A549 (cell line): ENCODE results near the gene ADORA2B. TPM values are rescaled to one million over a fixed set of nuclear protein-coding genes. Genes with fewer than 3 reads are reported as not detected.

Experiments used
- ATAC-seq, 2 experiments: fragments of 200-7000 bp in 1 of 2; fragments of >200 bp in 1 of 2; cut with Nextera tagmentation in 1 of 2; cut with Tn5 transposase in 1 of 2; 3 replicates each; pipeline versions ENCODE4 v1.8.0 to v1.9.1; 2018 to 2020; ENCODE audit warnings: mild to moderate bottlenecking in 1 of 2, moderate library complexity in 1 of 2
- CTCF ChIA-PET: fragments of 300-600 bp; sonication (Branson Sonifier 250); formaldehyde crosslinking; extraction: SDS; loops from one replicate; lab custom pipeline; 2021; ENCODE audit warnings: antibody characterized with exemption, inconsistent platforms; lab: Yijun Ruan, JAX
- POLR2A ChIA-PET: fragments of 350-600 bp; formaldehyde crosslinking; extraction: SDS; loops from one replicate; lab custom pipeline; 2021; ENCODE audit warnings: antibody characterized with exemption, inconsistent platforms; lab: Yijun Ruan, JAX
- DNase-seq, 2 experiments: peaks; one replicate each; pipeline versions ENCODE4 v3.0.0 to v3.0.0-alpha.2; 2011 to 2016; ENCODE audit warnings: low read depth in 1 of 2, low spot score in 1 of 2
- FAIRE-seq: peaks from 2 replicates; lab custom pipeline; 2011; peaks lifted over from hg19 to GRCh38; lab: Jason Lieb, UNC
- H3K27ac ChIP-seq, 2 experiments: fragments of >200 bp; sonication (Bioruptor Twin); formaldehyde crosslinking; 3 replicates each; pipeline ENCODE4 v1.5.1; 2016 to 2017
- H3K4me1 ChIP-seq: fragments of >200 bp; sonication (Bioruptor Twin); formaldehyde crosslinking; 3 replicates; pipeline ENCODE4 v1.6.1; 2016
- H3K4me2 ChIP-seq: fragments of >200 bp; sonication (Bioruptor Twin); formaldehyde crosslinking; 3 replicates; pipeline ENCODE4 v1.6.1; 2016
- H3K4me3 ChIP-seq: fragments of >200 bp; sonication (Bioruptor Twin); formaldehyde crosslinking; 3 replicates; pipeline ENCODE4 v1.5.1; 2016
- H3K9me3 ChIP-seq: fragments of >200 bp; sonication (Bioruptor Twin); formaldehyde crosslinking; 3 replicates; pipeline ENCODE4 v1.6.1; 2016
- BCL3 ChIP-seq: fragments of >200 bp; sonication (Bioruptor Twin); formaldehyde crosslinking; IDR thresholded peaks from 3 replicates; pipeline ENCODE4 v1.6.1; 2016
- CEBPB ChIP-seq, 2 experiments: fragments of >200 bp in 1 of 2; sonication (Bioruptor Twin) in 1 of 2; formaldehyde crosslinking in 1 of 2; IDR thresholded peaks; 2 replicates each; pipeline ENCODE4 v1.6.1; 2012 to 2016
- CHD4 ChIP-seq: fragments of 200-600 bp; sonication (generic); IDR thresholded peaks from 2 replicates; pipeline ENCODE4 v1.6.1; 2016; ENCODE audit warnings: antibody characterized with exemption, mild to moderate bottlenecking, borderline replicate concordance
- E2F6 ChIP-seq: IDR thresholded peaks from 2 replicates; pipeline ENCODE4 v1.6.1; 2012; ENCODE audit warnings: low read depth, borderline replicate concordance
- EHMT2 ChIP-seq: fragments of 200-600 bp; sonication (generic); IDR thresholded peaks from 2 replicates; pipeline ENCODE4 v1.6.1; 2016; ENCODE audit warnings: antibody characterized with exemption, low read depth, mild to moderate bottlenecking, moderate library complexity
- EP300 ChIP-seq, 2 experiments: fragments of >200 bp; sonication (Bioruptor Twin); formaldehyde crosslinking; IDR thresholded peaks; 2 replicates in 1 of 2; 3 replicates in 1 of 2; pipeline ENCODE4 v1.6.1; 2016 to 2017
- ESRRA ChIP-seq: fragments of 150-350 bp; IDR thresholded peaks from 2 replicates; pipeline ENCODE4 v1.6.1; 2014; ENCODE audit warnings: mild to moderate bottlenecking, low read length, borderline replicate concordance
- FOSB ChIP-seq: fragments of 250-450 bp; sonication (Bioruptor Pico); IDR thresholded peaks from 2 replicates; pipeline ENCODE4 v1.5.0; 2020; ENCODE audit warnings: mild to moderate bottlenecking, moderate library complexity
- FOSL2 ChIP-seq, 2 experiments: fragments of 450-650 bp in 1 of 2; fragments of >200 bp in 1 of 2; sonication (Bioruptor Twin) in 1 of 2; formaldehyde crosslinking; IDR thresholded peaks; 2 replicates each; pipeline versions ENCODE4 v1.5.0 to v1.6.1; 2016 to 2020; ENCODE audit warnings: mild to moderate bottlenecking in 1 of 2, moderate library complexity in 1 of 2
- FOXS1 ChIP-seq: fragments of 250-450 bp; sonication (Bioruptor Pico); IDR thresholded peaks from 2 replicates; pipeline ENCODE4 v1.5.0; 2020; ENCODE audit warnings: mild to moderate bottlenecking, moderate library complexity
- HDAC2 ChIP-seq: fragments of 200-600 bp; sonication (generic); IDR thresholded peaks from 2 replicates; pipeline ENCODE4 v1.6.1; 2016
- HES2 ChIP-seq: fragments of >200 bp; sonication (Bioruptor Twin); formaldehyde crosslinking; IDR thresholded peaks from 2 replicates; pipeline ENCODE4 v1.6.1; 2016
- HMGXB4 ChIP-seq: fragments of 250-450 bp; sonication (Bioruptor Pico); IDR thresholded peaks from 2 replicates; pipeline ENCODE4 v1.5.0; 2021; ENCODE audit warnings: mild to moderate bottlenecking, moderate library complexity, borderline replicate concordance
- HOXB13 ChIP-seq: fragments of 250-450 bp; sonication (Bioruptor Pico); IDR thresholded peaks from 2 replicates; pipeline ENCODE4 v1.5.0; 2020; ENCODE audit warnings: low read depth, mild to moderate bottlenecking, moderate library complexity
- HOXB5 ChIP-seq: fragments of 250-450 bp; sonication (Bioruptor Pico); IDR thresholded peaks from 2 replicates; pipeline ENCODE4 v1.5.0; 2020; ENCODE audit warnings: mild to moderate bottlenecking, moderate library complexity
- MAFK ChIP-seq: fragments of 450-650 bp; IDR thresholded peaks from 2 replicates; pipeline ENCODE4 v1.6.1; 2014; ENCODE audit not compliant: partially characterized antibody
- MAX ChIP-seq: IDR thresholded peaks from 2 replicates; pipeline ENCODE4 v1.6.1; 2012
- MAZ ChIP-seq: fragments of 150-350 bp; IDR thresholded peaks from 2 replicates; pipeline ENCODE4 v1.6.1; 2014; ENCODE audit warnings: antibody characterized with exemption, low read depth, low read length, borderline replicate concordance
- NFE2L2 ChIP-seq: fragments of 150-350 bp; conservative IDR thresholded peaks from 2 replicates; pipeline ENCODE4 v1.6.1; 2014; ENCODE audit warnings: low read length
- PBX3 ChIP-seq: IDR thresholded peaks from 2 replicates; pipeline ENCODE4 v1.6.1; 2012
- POLR2A ChIP-seq: IDR thresholded peaks from 2 replicates; pipeline ENCODE4 v1.6.1; 2012; ENCODE audit warnings: mild to moderate bottlenecking, low read length
- POLR2AphosphoS2 ChIP-seq: conservative IDR thresholded peaks from 2 replicates; pipeline ENCODE4 v1.6.1; 2012; ENCODE audit warnings: low read length, improper control_type of control experiment, inconsistent platforms
- RAD21 ChIP-seq, 2 experiments: fragments of >200 bp in 1 of 2; sonication (Bioruptor Twin) in 1 of 2; formaldehyde crosslinking in 1 of 2; IDR thresholded peaks in 1 of 2; conservative IDR thresholded peaks in 1 of 2; 2 replicates in 1 of 2; 3 replicates in 1 of 2; pipeline ENCODE4 v1.6.1; 2012 to 2018; ENCODE audit warnings: inconsistent platforms in 1 of 2
- RARB ChIP-seq: fragments of 250-450 bp; sonication (Bioruptor Pico); IDR thresholded peaks from 2 replicates; pipeline ENCODE4 v1.8.0; 2021; ENCODE audit warnings: mild to moderate bottlenecking, moderate library complexity
- RCOR1 ChIP-seq: fragments of 150-350 bp; IDR thresholded peaks from 2 replicates; pipeline ENCODE4 v1.6.1; 2014; ENCODE audit warnings: antibody characterized with exemption, low read length, low read depth
- RFX5 ChIP-seq: fragments of 450-650 bp; IDR thresholded peaks from 2 replicates; pipeline ENCODE4 v1.7.1; 2014; ENCODE audit warnings: antibody characterized with exemption, mild to moderate bottlenecking, moderate library complexity
- RNF2 ChIP-seq: fragments of 200-600 bp; sonication (generic); IDR thresholded peaks from 2 replicates; pipeline ENCODE4 v1.6.1; 2016; ENCODE audit warnings: low read depth, mild to moderate bottlenecking, antibody characterized with exemption, moderate library complexity, borderline replicate concordance
- SREBF2 ChIP-seq: fragments of 450-650 bp; IDR thresholded peaks from 2 replicates; pipeline ENCODE4 v1.6.1; 2014; ENCODE audit warnings: mild to moderate bottlenecking, moderate library complexity
- TFCP2L1 ChIP-seq: fragments of 250-450 bp; sonication (Bioruptor Pico); IDR thresholded peaks from 2 replicates; pipeline ENCODE4 v1.5.0; 2021; ENCODE audit warnings: mild to moderate bottlenecking
- TP53 ChIP-seq: fragments of 250-450 bp; sonication (Bioruptor Pico); IDR thresholded peaks from 2 replicates; pipeline ENCODE4 v1.5.0; 2021; ENCODE audit warnings: mild to moderate bottlenecking, moderate library complexity
- USF2 ChIP-seq: fragments of 450-650 bp; IDR thresholded peaks from 2 replicates; pipeline ENCODE4 v1.6.1; 2014; ENCODE audit warnings: antibody characterized with exemption
- ZC3H11A ChIP-seq: fragments of 450-650 bp; IDR thresholded peaks from 2 replicates; pipeline ENCODE4 v1.6.1; 2014; ENCODE audit warnings: antibody characterized with exemption, mild to moderate bottlenecking
- ZSCAN20 ChIP-seq: fragments of 250-450 bp; sonication (Bioruptor Pico); IDR thresholded peaks from 2 replicates; pipeline ENCODE4 v1.8.0; 2022; ENCODE audit warnings: mild to moderate bottlenecking, moderate library complexity
- WGBS: methylation state at CpG from one replicate; pipeline ENCODE4 v1.1.6; 2017; ENCODE audit errors: missing lambda C conversion rate; 5-methylcytosine and 5-hydroxymethylcytosine counted together
- polyA plus RNA-seq, 4 experiments: library from polyadenylated mRNA; depleted of rRNA in 3 of 4; stranded (reverse); fragments of >200 nt; fragmentation: RNase III in 1 of 4; extraction: RNeasy Plus Mini Kit Qiagen cat#74134 plus additional on column Dnase treatment in 1 of 4; gene quantifications; 2 replicates in 3 of 4; 3 replicates in 1 of 4; pipeline ENCODE4 v1.2.3, GENCODE V29; 2011 to 2017

ADORA2B gene
- polyA plus RNA-seq, 2 of the 4 experiments (the other 2 are of a cell fraction) = 5.7 to 10.2 TPM

- Histone ChIP-seq H3K4me2 (no peak overlapping the region), H3K27ac (no peak overlapping the region)
- WGBS = 91% methylated on average over 3 of the region's 3 CpGs
- DNase-seq (no peak), FAIRE-seq (no peak)
- ChIA-PET POLR2A (no interaction called here), CTCF (interaction anchor here (1.3 to 3.9 kb wide), 5 partner anchors 9 to 63 kb away, joined by 3 to 10 read pairs (median 4); partner anchors contain the start of gene ADORA2B)
- no peak for TF ChIP-seq E2F6
- no peak for TF ChIP-seq HDAC2
- no peak for TF ChIP-seq POLR2A
- TF ChIP-seq TFCP2L1 (CRISPR knock-in tag) = no peak
- TF ChIP-seq MAX = no peak
- no peak for TF ChIP-seq FOXS1
- no peak for TF ChIP-seq MAZ
- no peak for TF ChIP-seq RNF2
- TF ChIP-seq EHMT2 = no peak
- TF ChIP-seq NFE2L2 = no peak
- no peak for TF ChIP-seq HES2
- no peak for TF ChIP-seq CHD4
- no peak for TF ChIP-seq BCL3
- no peak for TF ChIP-seq ZC3H11A
- no peak for TF ChIP-seq FOSB (CRISPR knock-in tag)
- no peak for TF ChIP-seq HOXB13
- TF ChIP-seq EP300 (IDR thresholded peaks at IDR 0.05) = no peak
- TF ChIP-seq RCOR1 = no peak
- no peak for TF ChIP-seq USF2
- TF ChIP-seq, all 56 proteins: peak for 0
- no peak overlapping the region for H3K4me3 ChIP-seq
- peaks cover 6% of the 10 kb centered on the region for H3K9me3 ChIP-seq
- peaks cover 13% of the 10 kb centered on the region for H3K4me1 ChIP-seq
- ATAC-seq = no peak
Measured at GRCh38 chr17:16007439-16007838, 62.5 kb downstream of the ADORA2B start.

- ChIA-PET POLR2A (interaction anchor here (1.5 kb wide), 1 partner anchor 14 kb away, joined by 5 read pairs; the partner anchor contains the start of genes TTC19 and ZSWIM7), CTCF (interaction anchor here (0.6 to 4.6 kb wide), 10 partner anchors 9 to 186 kb away, joined by 3 to 46 read pairs (median 3); partner anchors contain the start of genes TTC19 and ZSWIM7)
- Histone ChIP-seq H3K4me1 (peaks cover 28% of the 10 kb centered on the region), H3K9me3 (no peaks in the 10 kb centered on the region), H3K4me3 (no peak overlapping the region), H3K4me2 (no peak overlapping the region), H3K27ac (no peak overlapping the region)
- 32% methylated on average over 3 of the region's 3 CpGs for WGBS
- peak; percentile 48 to 78 for DNase-seq
- FAIRE-seq = peak; percentile 96
- ATAC-seq = peak; percentile 91 to 97
- TF ChIP-seq RAD21 (conservative IDR thresholded peaks at IDR 0.05 in 1 of 2, IDR thresholded peaks at IDR 0.05 in 1 of 2) (peak; percentile 34 to 46; a peak in 2 of 5 replicates), PBX3 (no peak), HES2 (no peak), RFX5 (no peak), RARB (CRISPR knock-in tag) (no peak), POLR2AphosphoS2 (peak; percentile 77; the same call in 1 of the 2 replicates), ZSCAN20 (CRISPR knock-in tag) (no peak), HOXB5 (CRISPR knock-in tag) (no peak), TFCP2L1 (CRISPR knock-in tag) (no peak), TP53 (no peak), CEBPB (IDR thresholded peaks at IDR 0.05) (no peak), FOSL2 (IDR thresholded peaks at IDR 0.05) (no peak), FOSL2 (CRISPR knock-in tag; IDR thresholded peaks at IDR 0.05) (peak; percentile 27; the same call in 1 of the 2 replicates), SREBF2 (no peak), HMGXB4 (CRISPR knock-in tag) (no peak), FOSB (CRISPR knock-in tag) (no peak), POLR2A (no peak), MAFK (no peak), EP300 (IDR thresholded peaks at IDR 0.05) (no peak), ESRRA (no peak)
Measured at GRCh38 chr17:16013943-16014407, 69.0 kb downstream of the ADORA2B start.
